Esophagus squamous epithelium (tissue), 5 donors: Measurements from ENCODE around the gene CFAP92. TPM values are rescaled to one million over a fixed set of nuclear protein-coding genes. Genes with fewer than 3 reads are reported as not detected.

Experiments
- DNase-seq: peaks from one replicate; lab custom pipeline; 2025; lab: John Stamatoyannopoulos, UW
- H3K27ac ChIP-seq, 4 donors: fragments of 200-600 bp; sonication (generic); one replicate each; pipeline ENCODE4 v1.5.1; 2016 to 2019; ENCODE audit warnings: mild to moderate bottlenecking in 1 of 4
- H3K27me3 ChIP-seq, 4 donors: fragments of 200-600 bp; sonication (generic); 1 replicate in 3 of 4; 2 replicates in 1 of 4; pipeline versions ENCODE4 v1.5.1 to v1.6.0; 2017 to 2021; ENCODE audit warnings: antibody characterized with exemption in 1 of 4
- H3K36me3 ChIP-seq, 3 donors: fragments of 200-600 bp; sonication (generic); one replicate each; pipeline ENCODE4 v1.5.1; 2016 to 2019
- H3K4me1 ChIP-seq, 3 donors: fragments of 200-600 bp; sonication (generic); one replicate each; pipeline ENCODE4 v1.5.1; 2017 to 2019
- H3K4me3 ChIP-seq, 4 donors: fragments of 200-600 bp; sonication (generic); 1 replicate in 3 of 4; 2 replicates in 1 of 4; pipeline ENCODE4 v1.5.1; 2016 to 2019; ENCODE audit warnings: mild to moderate bottlenecking in 2 of 4, moderate library complexity in 1 of 4
- H3K9me3 ChIP-seq, 3 donors: fragments of 200-600 bp; sonication (generic); one replicate each; pipeline ENCODE4 v1.5.1; 2016 to 2019
- POLR2A ChIP-seq, 4 donors: fragments of 450-650 bp; IDR thresholded peaks; one replicate each; pipeline ENCODE4 v1.6.1; 2017; ENCODE audit warnings: antibody characterized with exemption in 4 of 4, mild to moderate bottlenecking in 4 of 4, moderate library complexity in 3 of 4
- WGBS, 2 donors: methylation state at CpG; one replicate each; pipeline ENCODE4 v1.1.5; 2018; 5-methylcytosine and 5-hydroxymethylcytosine counted together
- intact Hi-C: fragments of 100-400 bp; cut with DNase I; formaldehyde crosslinking; loops from one replicate; pipeline ENCODE4 v1.15.0; 2022
- total RNA-seq, 4 donors: library from RNA; depleted of rRNA; stranded (reverse); fragments of >200 nt; gene quantifications; one replicate each; pipeline ENCODE4 v1.1.0, GENCODE V29; 2016
- TF ChIP-seq, protein P1 (sequence below), 6 experiments: fragments of 450-650 bp in 4 of 6; fragments of 200-600 bp in 2 of 6; sonication (generic) in 2 of 6; IDR thresholded peaks; one replicate each; pipeline ENCODE4 v1.5.1; 2016 to 2019; ENCODE audit warnings: antibody characterized with exemption in 6 of 6, mild to moderate bottlenecking in 4 of 6, moderate library complexity in 4 of 6
- donor health status: DM: yes; HTN: yes; CAD: no.

Gene CFAP92, protein sequence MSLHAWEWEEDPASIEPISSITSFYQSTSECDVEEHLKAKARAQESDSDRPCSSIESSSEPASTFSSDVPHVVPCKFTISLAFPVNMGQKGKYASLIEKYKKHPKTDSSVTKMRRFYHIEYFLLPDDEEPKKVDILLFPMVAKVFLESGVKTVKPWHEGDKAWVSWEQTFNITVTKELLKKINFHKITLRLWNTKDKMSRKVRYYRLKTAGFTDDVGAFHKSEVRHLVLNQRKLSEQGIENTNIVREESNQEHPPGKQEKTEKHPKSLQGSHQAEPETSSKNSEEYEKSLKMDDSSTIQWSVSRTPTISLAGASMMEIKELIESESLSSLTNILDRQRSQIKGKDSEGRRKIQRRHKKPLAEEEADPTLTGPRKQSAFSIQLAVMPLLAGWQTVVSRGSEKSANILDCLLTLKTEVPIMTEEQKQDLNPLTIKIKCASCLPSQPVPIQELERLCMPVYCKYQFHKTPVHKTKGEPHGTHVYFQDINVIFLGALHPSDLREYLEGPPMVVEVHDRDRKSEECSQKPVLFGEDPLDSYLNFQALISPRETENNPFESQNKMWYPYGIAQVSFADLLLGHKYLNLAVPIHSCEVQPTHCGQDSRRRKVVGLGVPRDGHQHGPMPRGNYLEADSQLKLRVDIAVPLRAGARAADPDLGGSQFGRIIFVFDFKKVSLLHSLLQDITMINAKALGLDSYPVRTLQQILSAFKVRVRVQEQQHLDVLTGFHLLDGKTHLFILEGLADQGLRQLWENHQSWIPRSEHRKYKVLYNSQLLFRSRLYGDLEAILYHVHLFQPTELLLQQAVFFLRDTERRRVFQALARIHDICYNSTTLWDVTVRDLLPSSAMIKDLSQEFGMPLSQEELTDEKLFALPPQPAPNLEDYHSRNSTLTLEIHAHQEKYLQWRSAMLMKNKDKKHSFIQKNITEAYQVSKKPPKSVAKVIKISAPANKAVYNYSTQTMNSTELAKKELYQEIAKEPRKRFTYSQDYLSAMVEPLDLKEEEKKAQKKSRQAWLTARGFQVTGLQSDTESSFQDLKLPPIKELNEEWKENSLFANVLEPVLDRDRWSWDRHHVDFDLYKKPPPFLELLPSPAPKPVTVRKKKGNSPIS
- total RNA-seq = 1 to 10 TPM in 1 of 4 donors, under 1 TPM in 3; 0.40 to 1.4 (median 0.98) TPM

DNA sequence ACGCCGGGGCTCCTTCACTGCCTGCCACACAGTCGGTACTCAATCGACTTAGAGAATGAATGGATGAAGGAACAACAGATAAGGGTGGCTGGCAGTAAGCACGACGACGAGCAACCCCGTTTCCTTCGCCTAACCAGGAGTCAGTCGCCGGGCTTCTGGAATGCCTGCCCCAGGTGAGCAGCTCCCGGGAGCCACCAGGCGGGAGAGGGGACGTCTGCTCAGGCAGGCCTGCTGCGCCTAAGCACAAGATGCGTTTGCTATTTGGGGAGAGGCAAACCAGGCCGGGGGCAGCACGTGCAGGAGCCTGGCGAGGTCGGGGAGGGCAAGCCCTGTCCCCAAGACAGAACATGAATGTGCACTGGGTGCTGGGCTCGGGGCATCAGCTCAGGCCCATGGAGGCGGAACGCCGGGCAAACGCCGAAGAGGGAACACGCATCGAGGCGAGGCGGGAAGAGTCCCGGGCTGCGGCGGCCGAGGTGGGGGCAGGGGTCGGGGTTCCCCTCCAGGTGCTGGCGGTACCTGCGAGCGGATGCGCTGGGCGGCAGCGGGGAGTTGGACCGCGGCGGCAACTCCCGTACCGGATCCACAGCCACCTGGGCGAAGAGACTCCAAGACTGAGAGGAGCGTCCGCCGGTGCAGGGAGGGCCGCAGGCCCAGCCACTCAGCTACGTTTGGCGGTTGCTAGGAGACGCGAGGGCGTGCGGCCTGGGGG lies at the start of gene CFAP92:
Gene CFAP92 (minus strand): TSS at position 616 of the 712 bp plus-strand sequence. CDS start 772 bp downstream, outside the sequence.
- 40% methylated on average over 14 of the region's 57 CpGs; no CpG with 5 or more reads in 1 of the 2 donors for WGBS, 2 donors
- peaks cover 6 to 21% (median 16%) of the 10 kb centered on the region in 3 donors for H3K4me1 ChIP-seq
- H3K4me3 ChIP-seq = peak within 1 kb of the TSS; percentile 26 to 67 (median 46)
- H3K9me3 ChIP-seq = no peaks in the 10 kb centered on the region
- peak within 1 kb of the TSS in 1 of 4 donors; percentile 17 for H3K27ac ChIP-seq
- peak; percentile 25 for DNase-seq
- peaks cover 0 to 23% (median 0%) of the 10 kb centered on the region in 4 donors for H3K27me3 ChIP-seq
- no peak for TF ChIP-seq POLR2A (IDR thresholded peaks at IDR 0.05)
- TF ChIP-seq, protein P1, sequence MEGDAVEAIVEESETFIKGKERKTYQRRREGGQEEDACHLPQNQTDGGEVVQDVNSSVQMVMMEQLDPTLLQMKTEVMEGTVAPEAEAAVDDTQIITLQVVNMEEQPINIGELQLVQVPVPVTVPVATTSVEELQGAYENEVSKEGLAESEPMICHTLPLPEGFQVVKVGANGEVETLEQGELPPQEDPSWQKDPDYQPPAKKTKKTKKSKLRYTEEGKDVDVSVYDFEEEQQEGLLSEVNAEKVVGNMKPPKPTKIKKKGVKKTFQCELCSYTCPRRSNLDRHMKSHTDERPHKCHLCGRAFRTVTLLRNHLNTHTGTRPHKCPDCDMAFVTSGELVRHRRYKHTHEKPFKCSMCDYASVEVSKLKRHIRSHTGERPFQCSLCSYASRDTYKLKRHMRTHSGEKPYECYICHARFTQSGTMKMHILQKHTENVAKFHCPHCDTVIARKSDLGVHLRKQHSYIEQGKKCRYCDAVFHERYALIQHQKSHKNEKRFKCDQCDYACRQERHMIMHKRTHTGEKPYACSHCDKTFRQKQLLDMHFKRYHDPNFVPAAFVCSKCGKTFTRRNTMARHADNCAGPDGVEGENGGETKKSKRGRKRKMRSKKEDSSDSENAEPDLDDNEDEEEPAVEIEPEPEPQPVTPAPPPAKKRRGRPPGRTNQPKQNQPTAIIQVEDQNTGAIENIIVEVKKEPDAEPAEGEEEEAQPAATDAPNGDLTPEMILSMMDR (IDR thresholded peaks at IDR 0.05) = no peak
- intact Hi-C loops = no loop called here
- H3K36me3 ChIP-seq = no peaks in the 10 kb centered on the region

DNA sequence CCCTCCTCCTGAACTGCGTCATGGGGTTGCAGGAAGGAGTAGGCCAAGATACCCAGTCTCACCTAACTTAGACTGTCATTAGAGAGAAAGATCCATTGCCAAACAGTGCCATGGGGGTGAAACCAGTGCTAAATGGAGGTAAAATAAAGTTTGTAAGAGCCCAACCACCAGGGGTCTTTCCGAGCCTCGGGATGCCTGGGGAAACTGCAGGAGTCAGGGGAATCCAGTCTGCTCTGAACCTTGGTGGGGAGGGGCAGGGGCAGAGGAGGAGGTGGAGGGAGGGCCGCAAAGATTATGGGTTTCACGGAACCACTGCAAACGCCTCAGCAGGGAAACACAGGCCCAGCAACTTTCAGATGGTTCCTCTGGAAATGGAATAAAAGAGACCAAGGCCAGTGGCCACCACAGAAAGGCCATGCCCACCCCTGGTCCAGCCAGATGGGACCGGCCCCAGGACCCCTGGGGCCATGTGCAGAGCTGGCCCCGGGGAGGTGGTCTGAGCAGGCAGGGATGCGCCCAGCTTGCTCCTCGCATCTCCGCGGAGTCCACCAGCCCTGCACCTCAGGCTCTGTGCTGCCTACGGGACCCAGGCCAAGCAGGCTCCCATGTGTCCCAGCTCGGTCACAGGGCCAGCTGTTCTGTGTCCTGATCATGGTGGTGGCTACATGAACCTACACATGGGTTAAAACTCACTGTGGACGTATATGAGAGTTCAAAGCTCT lies 46.9 kb upstream of the CFAP92 start:
- Histone ChIP-seq H3K27me3 (peaks cover 0 to 32% (median 0%) of the 10 kb centered on the region in 4 donors), H3K4me3 (no peak overlapping the region), H3K36me3 (no peaks in the 10 kb centered on the region), H3K9me3 (no peaks in the 10 kb centered on the region), H3K27ac (no peak overlapping the region), H3K4me1 (peaks cover under 1 to 7% (median 3%) of the 10 kb centered on the region in 3 donors)
- no peak for TF ChIP-seq POLR2A (IDR thresholded peaks at IDR 0.05)
- TF ChIP-seq, protein P1 (IDR thresholded peaks at IDR 0.05) = no peak
- DNase-seq = no peak
- intact Hi-C loops = no loop called here
- WGBS, 2 donors = 87 to 94% methylated on average over 9 to 10 of the region's 15 CpGs

DNA sequence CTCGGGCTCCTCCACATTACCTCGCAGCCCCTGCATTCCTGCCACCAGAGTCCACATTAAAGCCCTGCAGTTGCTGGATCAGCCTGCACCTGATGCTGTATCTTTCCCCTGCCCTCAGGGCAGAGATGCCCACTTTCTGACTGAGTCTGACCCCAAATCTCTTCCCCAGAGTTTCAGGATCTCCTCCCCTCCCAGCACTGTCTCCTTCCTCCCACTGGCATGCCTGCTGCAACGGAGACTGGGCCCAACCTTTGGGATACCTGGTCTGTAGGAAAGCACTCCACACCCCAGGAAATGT lies 46.1 kb upstream of the CFAP92 start:
- no peaks in the 10 kb centered on the region for H3K4me1 ChIP-seq
- TF ChIP-seq POLR2A (IDR thresholded peaks at IDR 0.05) = no peak
- TF ChIP-seq, protein P1 (IDR thresholded peaks at IDR 0.05) = no peak
- WGBS, 2 donors = 60 to 74% methylated on average over 3 of the region's 3 CpGs
- no peak overlapping the region for H3K4me3 ChIP-seq
- H3K27ac ChIP-seq = no peak overlapping the region
- DNase-seq = no peak
- intact Hi-C loops = no loop called here
- peaks cover 0 to 28% (median 0%) of the 10 kb centered on the region in 4 donors for H3K27me3 ChIP-seq
- H3K36me3 ChIP-seq = no peaks in the 10 kb centered on the region
- H3K9me3 ChIP-seq = no peaks in the 10 kb centered on the region

DNA sequence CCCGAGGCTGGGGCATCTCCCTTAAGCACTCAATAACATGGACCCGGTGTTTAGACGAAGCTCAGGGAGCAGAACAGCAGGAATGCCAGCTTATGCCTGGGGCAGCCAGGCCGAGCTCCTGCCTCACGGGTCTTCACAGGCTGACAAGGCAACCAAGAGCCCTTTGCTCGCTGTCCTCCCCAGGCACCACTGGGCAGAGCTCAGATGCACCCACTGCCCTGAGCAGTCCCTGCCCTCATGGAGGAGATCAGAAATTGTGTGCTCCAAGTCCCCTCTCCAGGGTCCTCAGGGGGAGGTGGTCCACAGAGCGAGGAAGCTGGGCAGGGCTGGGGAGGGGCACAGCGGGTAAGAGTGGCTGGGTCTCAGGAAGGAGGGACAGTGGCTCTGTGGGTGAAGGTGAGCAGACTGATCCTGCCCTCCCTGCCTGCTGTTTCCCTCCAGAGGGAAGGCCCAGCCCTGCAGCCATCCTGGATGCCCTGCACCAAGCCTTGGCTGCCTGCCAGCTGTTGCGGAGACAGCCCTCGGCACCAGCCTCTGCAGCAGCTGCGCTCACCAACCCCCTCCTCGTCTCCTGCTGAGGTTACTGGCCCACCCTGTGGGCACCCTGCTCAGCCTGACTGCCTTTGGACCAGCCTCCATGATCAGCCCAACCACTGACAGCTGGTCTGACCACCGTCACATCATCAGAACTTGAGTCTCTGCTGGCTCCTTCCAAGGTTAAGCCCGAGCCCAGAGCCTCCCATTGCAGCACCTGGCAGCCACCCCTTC lies 45.6 kb upstream of the CFAP92 start:
- TF ChIP-seq, protein P1 (IDR thresholded peaks at IDR 0.05) = no peak
- TF ChIP-seq POLR2A (IDR thresholded peaks at IDR 0.05) = no peak
- H3K27ac ChIP-seq = no peak overlapping the region
- H3K4me3 ChIP-seq = no peak overlapping the region
- H3K9me3 ChIP-seq = no peaks in the 10 kb centered on the region
- no peak for DNase-seq
- H3K36me3 ChIP-seq = no peaks in the 10 kb centered on the region
- intact Hi-C loops = no loop called here
- H3K4me1 ChIP-seq = no peaks in the 10 kb centered on the region
- WGBS, 2 donors = 61 to 79% methylated on average over 6 to 12 of the region's 14 CpGs
- H3K27me3 ChIP-seq = peaks cover 0 to 27% (median 0%) of the 10 kb centered on the region in 4 donors
